Activated CD8-positive, alpha-beta memory T cell treated with anti-CD3 and anti-CD28 coated beads for 48 hours (primary cell): Measurements from ENCODE around the gene TMEM174.

Experiments
- DNase-seq, 3 experiments: peaks; one replicate each; pipeline ENCODE4 v3.0.0-alpha.2; 2020; ENCODE audit warnings: low read depth in 2 of 3, low spot score in 2 of 3

Gene TMEM174

GRCh38 chr5:73172951-73173350 lies at the start of gene TMEM174:
TSS of gene TMEM174 (plus strand) at chr5:73173193. CDS start at chr5:73173244, 51 bp downstream.
- no peak for DNase-seq

- DNase-seq, result no peak
Observed at GRCh38 chr5:73125289-73125688, 47.7 kb upstream of the TMEM174 start.

GRCh38 chr5:73126381-73126780 lies 46.6 kb upstream of the TMEM174 start:
- no peak for DNase-seq

- DNase-seq, result no peak
Observed at GRCh38 chr5:73126957-73127356, 46.0 kb upstream of the TMEM174 start.

- no peak for DNase-seq
Observed at GRCh38 chr5:73129143-73129542, 43.9 kb upstream of the TMEM174 start.

- no peak for DNase-seq
Observed at GRCh38 chr5:73130811-73131210, 42.2 kb upstream of the TMEM174 start.

GRCh38 chr5:73131711-73132425 lies 41.1 kb upstream of the TMEM174 start:
- no peak for DNase-seq

- no peak for DNase-seq
Observed at GRCh38 chr5:73132759-73133158, 40.2 kb upstream of the TMEM174 start.

GRCh38 chr5:73135021-73135420 lies 38.0 kb upstream of the TMEM174 start:
- DNase-seq, result no peak

GRCh38 chr5:73135429-73136054 lies 37.5 kb upstream of the TMEM174 start:
- no peak for DNase-seq

GRCh38 chr5:73136055-73136562 lies 36.9 kb upstream of the TMEM174 start:
- no peak for DNase-seq

- DNase-seq, result no peak
Observed at GRCh38 chr5:73137563-73138530, 35.1 kb upstream of the TMEM174 start.

GRCh38 chr5:73139485-73139884 lies 33.5 kb upstream of the TMEM174 start:
- no peak for DNase-seq

- DNase-seq, result no peak
Observed at GRCh38 chr5:73140801-73141200, 32.2 kb upstream of the TMEM174 start.

GRCh38 chr5:73142035-73142434 lies 31.0 kb upstream of the TMEM174 start:
- DNase-seq, result no peak

- no peak for DNase-seq
Observed at GRCh38 chr5:73143716-73144115, 29.3 kb upstream of the TMEM174 start.

GRCh38 chr5:73149540-73149939 lies 23.5 kb upstream of the TMEM174 start:
- no peak for DNase-seq

- DNase-seq, result no peak
Observed at GRCh38 chr5:73150876-73151275, 22.1 kb upstream of the TMEM174 start.

GRCh38 chr5:73151766-73152410 lies 21.1 kb upstream of the TMEM174 start:
- DNase-seq, result no peak

- no peak for DNase-seq
Observed at GRCh38 chr5:73152411-73153388, 20.3 kb upstream of the TMEM174 start.
